HG02642 (cell line): ENCODE results near the gene IQCM.
"Not testable (repeated sequence)": the region's sequence is repeated elsewhere in the genome, so short reads cannot be mapped to it uniquely, and the experiment has no call there.

Experiments used
- ATAC-seq: cut with Tn5 transposase; IDR thresholded peaks from one replicate; pipeline ENCODE4 v1.9.1; 2021; ENCODE audit warnings: mild to moderate bottlenecking; ENCODE audit not compliant: unreplicated experiment, poor library complexity

IQCM gene

DNA sequence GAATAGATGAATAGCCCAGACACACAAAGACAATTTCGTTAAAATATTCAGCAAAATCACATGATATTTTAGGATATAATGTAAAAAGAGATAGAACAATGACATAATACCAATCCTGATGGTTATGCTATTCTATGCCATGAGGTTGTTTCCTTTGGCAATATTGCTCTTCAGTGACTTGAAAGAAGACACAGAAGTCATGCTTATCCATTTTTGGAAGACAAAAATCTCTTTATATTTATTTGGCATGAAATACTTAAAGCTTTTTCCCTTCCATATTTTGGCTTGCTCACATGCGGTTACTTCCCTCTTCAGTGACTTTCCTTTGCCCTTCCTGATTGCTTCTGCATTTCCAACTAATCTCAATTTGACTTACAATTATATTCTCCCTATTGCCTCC lies 314.8 kb downstream of the IQCM start:
- ATAC-seq, result no peak

DNA sequence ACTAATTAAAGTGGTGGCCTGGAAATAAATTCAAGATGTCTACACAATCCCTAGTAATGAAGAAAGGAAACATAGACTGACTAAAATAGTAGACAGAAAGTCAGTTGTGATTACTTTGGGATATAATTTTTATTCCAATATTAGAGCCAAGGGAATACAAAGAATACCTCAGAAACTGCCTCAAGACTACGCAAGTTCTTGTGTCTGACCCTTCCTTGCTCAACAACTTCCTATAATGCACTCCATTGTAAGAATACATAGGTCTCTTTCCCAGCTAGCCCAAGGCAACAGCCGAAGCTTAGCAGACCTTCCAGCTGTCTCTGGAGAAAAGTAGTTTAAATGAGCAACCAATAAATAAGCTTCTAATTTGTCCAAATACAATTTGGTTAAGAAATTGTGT lies 315.9 kb downstream of the IQCM start:
- ATAC-seq, result no peak

DNA sequence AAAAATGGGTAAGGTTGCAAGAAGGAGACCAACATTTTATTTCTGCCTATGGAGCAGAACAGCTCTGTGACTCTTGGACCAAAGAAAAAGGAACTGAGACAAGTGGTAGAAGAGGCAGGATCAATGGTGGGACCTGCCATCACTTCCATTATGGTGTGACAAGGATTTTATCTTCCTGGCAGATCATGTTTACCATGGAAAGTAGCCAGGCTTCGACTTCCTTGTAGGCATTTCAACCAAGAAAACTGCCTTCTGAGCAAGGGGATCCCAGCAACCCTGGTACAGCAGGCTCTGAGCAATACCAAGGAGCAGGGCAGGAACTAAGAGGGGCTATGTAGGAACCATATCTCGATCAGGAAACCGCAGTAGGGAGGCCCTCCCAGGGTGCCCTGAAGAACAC lies 317.4 kb downstream of the IQCM start:
- no peak for ATAC-seq

DNA sequence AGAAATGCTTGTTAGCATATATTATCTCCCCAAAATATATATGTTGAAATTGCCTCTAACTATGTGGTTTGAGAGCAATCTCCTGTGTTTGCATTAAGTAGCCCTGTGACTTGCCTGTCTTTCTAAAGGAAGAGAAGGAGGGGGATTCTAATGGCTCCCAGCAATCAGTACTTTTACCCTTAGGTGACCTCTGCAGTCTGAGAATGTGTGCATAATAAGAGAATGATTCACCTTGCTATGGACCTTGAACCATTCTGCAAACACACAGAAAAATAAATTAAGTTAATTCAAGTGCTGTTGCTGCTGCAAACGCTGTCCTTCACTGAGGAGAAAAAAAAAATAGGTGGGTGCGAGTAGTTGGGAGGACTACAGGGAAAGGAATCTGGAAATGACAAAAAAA lies 322.2 kb downstream of the IQCM start:
- no peak for ATAC-seq

DNA sequence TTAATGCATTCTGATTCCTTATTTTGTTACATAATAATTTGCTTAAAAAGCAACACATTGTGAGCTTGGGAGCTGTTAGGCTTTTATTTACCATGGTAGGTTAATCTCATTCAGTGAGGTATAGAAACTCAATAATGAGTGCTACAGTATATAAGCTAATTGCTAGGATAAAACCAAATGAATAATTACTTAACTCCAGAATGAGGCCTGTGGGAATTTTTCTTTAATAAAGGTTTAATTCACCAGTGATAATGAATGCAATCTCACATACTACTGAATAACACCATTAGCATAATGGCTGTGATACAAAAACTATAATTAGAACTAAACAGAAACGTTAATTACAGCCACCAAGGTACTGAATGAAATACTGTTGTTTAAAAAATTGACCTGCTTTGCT lies 326.3 kb downstream of the IQCM start:
- no peak for ATAC-seq

DNA sequence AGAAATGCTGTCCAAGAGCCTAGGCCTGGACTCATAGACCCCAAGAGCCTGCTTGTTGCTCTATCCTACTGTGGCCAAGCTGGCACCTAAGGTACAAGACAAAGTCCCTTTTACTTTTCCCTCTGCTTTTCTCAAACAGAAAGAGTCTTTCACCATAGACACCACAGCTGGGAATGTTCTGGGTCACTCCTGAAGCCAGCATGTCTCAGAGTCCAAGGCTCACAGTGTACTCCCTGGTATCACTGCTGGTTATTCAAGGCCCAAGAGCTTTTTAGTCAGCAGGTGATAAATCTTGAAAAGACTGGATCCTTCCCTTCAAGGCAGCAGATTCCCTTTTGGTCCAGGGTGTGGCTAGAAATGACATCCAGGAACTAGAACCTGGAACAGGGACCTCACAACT lies 328.8 kb downstream of the IQCM start:
- no peak for ATAC-seq

DNA sequence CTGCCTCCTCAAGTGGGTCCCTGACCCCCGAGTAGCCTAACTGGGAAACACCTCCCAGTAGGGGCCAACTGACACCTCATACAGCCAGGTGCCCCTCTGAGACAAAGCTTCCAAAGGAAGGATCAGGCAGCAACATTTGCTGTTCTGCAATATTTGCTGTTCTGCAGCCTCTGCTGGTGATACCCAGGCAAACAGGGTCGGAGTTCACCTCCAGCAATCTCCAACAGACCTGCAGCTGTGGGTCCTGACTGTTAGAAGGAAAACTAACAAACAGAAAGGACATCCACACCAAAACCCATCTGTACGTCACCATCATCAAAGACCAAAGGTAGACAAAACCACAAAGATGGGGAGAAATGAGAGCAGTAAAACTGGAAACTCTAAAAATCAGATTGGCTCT lies 347.0 kb downstream of the IQCM start:
- not testable (repeated sequence) for ATAC-seq

DNA sequence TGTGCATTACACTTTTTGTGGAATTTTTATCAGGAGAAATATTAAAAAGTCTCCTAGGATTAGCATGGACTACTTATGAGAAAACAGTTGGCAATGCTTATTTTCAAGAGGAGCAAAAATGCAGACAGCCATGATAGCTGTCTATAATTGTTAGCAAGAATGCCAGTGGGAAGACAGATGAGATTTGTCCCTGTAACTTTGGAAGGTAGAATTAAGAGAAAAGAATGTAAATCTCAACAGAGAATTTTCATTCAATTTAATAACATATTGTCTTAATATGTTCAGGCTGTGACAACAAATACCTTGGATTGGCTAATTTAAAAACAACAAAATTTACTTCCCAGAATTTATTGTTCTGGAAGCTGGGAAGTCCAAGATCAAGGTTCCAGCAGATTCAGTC lies 349.2 kb downstream of the IQCM start:
- ATAC-seq, result no peak

DNA sequence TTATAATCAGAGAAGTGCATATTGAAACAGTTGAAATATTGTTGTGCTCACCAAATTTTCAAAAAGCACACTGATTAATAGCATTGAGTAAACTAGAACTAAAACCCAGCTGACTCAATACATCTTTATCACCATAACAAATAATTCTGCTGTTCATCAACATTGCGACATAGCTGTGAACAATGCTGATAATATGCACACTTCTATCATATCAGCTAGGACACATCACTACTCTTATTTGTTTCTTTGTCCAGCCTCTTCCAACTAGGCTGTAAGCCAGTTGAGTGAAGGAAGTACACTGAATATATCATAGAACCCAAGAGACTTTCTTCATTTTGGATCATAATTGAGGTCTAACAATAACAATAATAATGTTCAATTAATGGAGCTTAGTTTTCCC lies 349.7 kb downstream of the IQCM start:
- no peak for ATAC-seq

DNA sequence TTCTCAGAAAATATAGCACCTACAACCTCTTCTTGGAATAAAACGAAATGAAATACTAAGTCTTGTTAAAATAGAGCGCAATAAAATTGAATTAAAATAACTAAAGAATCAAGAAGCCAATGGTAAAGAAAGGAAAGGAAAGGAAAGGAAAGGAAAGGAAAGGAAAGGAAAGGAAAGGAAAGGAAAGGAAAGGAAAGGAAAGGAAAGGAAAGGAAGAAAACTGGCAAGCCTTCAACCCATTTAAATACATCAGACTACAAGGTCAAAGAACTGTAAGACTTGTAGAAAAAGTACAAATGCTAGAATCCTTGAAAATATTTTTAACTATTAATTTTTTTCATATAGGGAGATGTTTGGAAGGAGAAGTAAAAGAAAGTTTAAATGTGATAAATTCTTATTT lies 372.1 kb downstream of the IQCM start:
- no peak for ATAC-seq

DNA sequence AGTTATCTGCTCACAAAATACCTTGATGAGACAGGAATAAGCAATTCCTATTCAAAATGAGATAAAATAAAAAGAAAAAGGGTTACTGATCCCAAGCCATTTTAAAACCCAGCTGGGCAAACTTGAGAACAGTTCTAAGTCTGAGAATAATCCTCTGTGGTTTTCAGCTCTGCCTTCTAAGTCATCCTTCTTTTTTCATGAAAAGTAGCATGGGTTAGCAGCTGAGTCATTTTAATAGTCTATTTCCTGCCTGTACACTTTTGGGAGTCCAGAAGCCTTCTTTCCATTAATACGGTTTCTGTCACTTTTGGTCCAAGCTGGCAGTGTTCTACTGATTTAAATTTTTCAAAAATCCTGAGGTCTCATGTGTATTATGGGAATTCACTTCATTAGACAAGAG lies 374.3 kb downstream of the IQCM start:
- ATAC-seq, result no peak

DNA sequence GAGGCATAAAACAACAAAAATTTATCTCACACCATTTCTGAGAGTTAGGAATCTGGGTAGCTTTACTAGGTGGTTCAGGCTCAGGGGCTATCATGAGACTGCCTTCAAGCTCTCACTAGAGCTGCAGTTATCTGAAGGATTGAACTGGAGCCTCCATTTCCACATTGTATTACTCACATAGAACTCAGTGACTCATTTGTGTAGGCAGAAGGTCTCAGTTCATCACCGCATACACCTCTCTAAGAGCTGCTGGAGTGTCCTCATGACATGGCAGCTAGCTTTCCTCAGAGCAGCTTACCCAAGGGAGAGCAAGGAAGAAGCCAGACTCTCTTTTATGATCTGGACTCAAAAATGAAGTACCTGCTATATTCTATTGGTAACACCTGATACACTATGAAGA lies 389.2 kb downstream of the IQCM start:
- no peak for ATAC-seq

DNA sequence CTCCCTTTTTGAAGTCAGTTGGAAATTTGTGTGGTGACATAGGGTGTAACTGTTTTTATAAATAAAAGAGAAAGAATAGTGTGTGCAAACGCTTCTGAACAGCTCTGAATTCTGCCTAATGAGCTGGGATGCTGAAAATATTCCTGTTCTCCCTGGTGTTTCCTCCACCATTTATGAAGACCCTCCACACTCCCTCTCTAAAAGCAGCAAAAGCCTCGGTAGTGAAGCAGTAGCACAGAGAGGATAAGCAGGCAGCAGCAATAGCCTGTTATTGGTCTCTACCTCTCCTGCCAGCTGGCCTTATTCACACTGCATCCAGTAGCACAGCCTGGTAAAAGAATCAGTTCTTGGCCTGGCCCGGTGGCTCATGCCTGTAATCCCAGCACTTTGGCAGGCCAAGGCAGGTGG lies 406.1 kb downstream of the IQCM start:
- ATAC-seq, result no peak

DNA sequence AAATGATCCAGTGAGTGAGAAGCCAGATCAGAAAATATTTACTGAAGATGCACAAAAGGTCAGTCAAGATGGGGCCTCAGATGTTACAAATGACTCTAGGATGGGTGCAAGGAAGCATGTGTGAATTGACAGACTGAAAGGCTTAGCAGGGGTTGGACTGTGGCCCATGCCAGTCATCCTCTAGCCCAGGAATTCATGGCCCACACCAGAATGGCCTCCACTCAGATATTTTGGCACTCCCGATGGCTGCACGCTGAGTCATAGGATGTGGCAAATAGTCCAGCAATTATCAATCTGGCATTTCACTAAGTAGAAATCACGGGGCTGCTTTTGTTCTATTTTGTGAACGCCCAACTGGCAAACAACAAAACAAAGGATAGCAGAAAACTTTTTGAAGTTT lies 406.5 kb downstream of the IQCM start:
- no peak for ATAC-seq

DNA sequence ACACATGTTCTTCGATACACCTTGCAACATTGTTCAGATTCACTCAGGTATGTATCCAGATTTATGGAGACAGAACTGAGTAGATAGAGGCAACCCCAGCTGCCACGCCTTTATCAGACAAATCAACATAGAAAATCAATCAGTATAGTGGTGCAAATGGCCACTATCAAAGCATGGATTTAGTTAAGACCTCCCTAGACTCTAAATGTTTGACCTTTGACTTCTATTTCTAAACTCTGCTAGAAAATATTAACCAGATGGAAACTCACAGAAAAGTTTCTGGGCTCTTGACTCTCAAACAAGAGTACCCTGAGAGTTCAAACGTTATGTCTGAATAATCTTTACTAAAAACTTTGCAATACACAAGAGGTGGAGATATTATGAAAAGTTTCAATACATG lies 411.5 kb downstream of the IQCM start:
- ATAC-seq, result no peak

DNA sequence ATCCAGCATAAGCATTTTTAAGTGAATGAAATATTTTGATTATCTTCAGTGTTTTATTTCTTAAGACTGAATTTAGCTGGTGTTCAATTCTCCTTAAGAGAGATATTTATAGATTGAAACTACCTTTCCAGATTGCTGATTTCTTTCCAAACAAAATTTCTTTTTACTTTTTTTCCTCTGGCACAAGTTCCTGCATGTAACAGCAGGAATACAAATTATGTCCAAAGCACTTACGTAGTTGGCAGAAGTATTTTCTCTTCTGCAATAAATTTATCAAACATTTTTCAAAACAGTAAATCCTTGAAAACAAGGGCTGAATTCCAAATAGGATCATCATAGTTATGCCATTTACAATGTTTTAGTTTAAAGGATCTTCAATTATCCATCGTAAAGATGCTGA lies 412.6 kb downstream of the IQCM start:
- ATAC-seq, result no peak

DNA sequence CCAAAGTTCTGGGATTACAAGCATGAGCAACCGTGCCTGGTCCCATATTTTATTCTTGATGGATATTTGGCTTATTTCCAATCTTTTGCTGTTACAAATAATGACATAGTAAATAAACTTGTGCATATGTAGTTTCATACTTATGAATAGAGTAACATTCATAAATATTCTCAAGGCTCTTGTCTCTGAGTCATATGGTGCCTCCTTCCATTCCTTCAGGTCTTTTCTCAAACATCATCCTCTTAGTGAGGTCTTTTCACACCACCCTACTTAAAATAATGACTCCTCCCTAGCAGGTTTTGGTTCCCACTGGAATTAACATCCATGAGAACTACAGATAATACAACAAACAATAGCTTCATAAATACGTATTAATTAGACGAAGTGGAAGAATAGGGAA lies 416.6 kb downstream of the IQCM start:
- no peak for ATAC-seq

DNA sequence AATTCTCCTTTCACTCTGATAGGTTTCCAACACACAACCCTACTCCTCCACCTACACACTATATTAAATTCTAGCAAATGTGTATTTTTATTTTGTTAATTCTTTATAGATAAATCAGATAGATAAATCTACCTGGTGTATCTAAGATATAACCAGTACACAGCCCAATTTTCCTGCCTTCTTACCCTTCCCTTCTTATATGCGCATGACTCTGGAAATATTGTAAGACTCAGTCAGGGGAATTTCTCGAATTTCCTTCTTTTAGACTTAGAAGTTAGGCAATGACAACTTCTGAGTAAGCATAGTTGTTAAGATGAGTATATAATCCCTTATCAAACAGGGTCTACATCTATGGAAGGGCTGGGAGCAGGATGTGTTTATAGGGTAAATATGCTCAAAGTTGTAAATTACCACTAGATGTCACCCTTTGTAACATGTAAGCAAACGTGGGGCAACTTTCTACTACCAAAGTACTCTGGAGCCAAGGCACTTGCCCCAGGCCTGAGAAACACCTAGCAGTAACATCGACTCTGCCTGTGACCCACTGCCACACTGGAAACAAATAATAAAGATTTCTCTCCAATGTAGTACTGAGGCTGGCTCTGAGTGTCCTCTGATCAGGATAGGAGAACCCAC lies 444.7 kb downstream of the IQCM start:
- ATAC-seq, result peak; percentile 75

DNA sequence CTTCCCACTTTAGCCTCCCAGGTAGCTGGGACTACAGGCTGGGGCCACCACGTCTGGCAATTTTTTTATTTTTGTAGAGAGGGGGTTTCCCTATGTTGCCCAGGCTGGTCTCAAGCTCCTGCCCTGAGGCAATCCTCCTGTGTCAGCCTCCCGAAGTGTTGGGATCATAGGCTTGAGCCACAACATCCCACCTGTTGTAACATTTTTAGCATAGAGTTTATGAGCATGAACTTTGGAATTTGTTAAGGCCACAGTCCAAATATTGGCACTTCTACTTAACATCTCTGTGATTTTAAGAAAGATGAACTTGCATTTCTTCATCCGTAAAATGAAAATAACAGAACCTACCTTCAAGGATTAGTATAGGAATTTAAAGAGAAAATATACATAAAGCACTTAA lies 445.6 kb downstream of the IQCM start:
- no peak for ATAC-seq

DNA sequence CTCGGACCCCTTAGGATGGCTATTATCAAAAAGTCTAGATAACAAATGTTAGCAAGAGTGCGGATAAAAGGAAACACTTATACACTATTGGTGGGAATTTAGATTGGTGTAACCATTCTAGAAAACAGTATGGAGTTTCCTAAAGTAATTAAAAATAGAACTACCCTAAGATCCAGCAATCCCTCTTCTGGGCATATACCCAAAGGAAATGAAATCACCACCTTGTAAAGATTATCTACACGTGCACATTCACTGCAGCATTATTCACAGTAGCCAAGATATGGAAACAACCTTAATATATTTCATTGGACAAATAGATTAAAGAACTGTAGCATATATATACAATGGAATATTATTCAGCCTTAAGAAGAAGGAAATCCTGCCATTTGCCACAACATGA lies 462.4 kb downstream of the IQCM start:
- ATAC-seq, result no peak

DNA sequence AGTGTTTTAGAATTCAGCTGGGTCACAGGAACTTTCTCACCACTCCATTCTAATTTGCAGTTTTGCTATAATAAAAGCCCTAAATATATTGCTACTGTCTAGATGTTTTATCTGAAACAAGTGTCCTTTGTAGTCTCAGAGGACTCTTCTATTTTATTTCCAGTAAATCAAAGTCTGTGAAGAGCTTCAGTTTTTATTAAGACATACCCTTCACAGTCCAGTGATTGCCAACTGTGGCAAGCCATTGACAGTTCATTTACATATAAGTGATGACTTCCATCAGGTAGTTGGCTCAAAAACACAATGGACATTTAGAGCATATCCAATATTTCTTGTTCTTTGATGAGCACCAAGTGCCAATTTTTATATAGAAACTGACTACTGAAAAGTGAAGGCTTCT lies 466.1 kb downstream of the IQCM start:
- no peak for ATAC-seq

DNA sequence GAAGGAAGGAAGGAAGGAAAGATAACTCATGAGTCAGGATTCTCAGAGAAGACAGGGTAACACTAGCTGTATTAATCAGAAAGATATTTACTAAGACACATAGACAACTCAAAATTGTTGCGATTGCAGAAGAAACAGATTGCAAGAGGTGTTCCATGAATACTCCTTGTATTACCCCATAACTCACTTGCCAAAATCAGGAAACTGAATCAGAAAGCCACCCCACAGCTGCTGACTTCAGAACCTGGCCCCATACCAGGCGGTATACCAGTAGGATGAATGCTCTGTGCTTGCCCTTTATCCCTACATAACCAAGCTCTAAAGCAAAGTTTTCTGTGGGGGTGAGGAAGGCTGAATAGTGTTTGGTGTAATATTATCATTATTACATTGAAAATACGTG lies 468.5 kb downstream of the IQCM start:
- ATAC-seq, result no peak

DNA sequence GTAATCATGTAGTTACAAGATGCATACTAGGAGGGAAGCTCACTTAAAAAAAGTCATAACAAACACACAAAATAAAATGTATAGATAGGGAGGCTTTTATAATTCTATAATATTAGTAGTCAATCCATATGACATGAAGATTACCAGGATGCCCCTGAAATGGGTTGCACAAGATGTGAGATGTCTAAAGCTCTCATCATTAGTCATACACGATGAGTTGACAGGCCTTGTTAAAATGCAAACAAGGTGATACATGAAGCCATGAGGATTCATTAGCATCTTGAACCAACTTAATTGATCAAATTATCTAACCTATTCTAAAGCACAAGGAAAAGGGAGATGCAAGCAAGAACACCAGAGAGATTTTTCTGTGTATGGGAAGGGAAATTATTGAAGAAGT lies 470.2 kb downstream of the IQCM start:
- ATAC-seq, result no peak
